Measurements from ENCODE around the gene GPC5. TPM values are rescaled to one million over a fixed set of nuclear protein-coding genes. Genes with fewer than 3 reads are reported as not detected.

The GPC5 gene
- polyA plus RNA-seq, 4 donors, result 0.18 to 0.86 TPM; not detected in 2

DNA sequence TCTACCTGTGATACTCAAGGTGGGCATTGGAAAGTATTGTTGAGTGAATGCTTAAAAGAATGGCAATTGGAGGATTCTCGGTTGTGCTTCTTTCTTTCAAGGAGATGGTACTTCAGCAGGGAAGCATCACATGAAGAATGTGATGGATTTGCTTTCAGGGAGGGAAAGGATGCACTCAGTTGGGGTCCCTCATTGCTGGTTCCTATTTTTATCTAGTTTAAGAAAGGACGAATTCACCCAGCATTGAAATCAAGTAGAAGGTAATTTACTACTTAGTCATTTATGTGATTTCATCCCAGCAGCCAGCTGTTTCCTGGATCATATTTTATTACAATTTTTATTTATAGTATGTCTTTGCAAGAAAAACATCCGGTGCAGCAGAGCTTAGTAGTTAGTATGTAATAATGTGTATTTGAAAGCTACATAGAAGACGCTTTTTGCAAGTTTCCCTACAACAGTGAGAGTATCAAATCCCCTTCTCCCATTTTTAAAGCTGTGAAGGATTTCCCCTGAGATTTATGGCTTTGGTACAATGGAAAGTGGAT, 417.9 kb downstream of the GPC5 start:
- peaks cover 0 to 3% (median 0%) of the 10 kb centered on the region in 3 donors for H3K27me3 ChIP-seq (ENCODE audit: control insufficient read depth in 3 of 3, insufficient read depth in 3 of 3, low read length in 3 of 3)
- H3K9me3 ChIP-seq (ENCODE audit: control insufficient read depth in 2 of 2, insufficient read depth in 1 of 2, low read depth in 1 of 2, low read length in 1 of 2), result no peaks in the 10 kb centered on the region
- no peak overlapping the region for H3K4me3 ChIP-seq (ENCODE audit: low read depth in 1 of 3, low read length in 3 of 3)
- no peak for DNase-seq
- no peaks in the 10 kb centered on the region for H3K36me3 ChIP-seq (ENCODE audit: control insufficient read depth in 3 of 3, insufficient read depth in 2 of 3, low read depth in 1 of 3, low read length in 3 of 3)
- H3K4me1 ChIP-seq (ENCODE audit: control insufficient read depth in 3 of 3, insufficient read depth in 2 of 3, low read depth in 1 of 3, low read length in 2 of 3), result no peaks in the 10 kb centered on the region
- no peak overlapping the region for H3K27ac ChIP-seq (ENCODE audit: low read depth in 1 of 3, low read length in 2 of 3)
- FAIRE-seq, result no peak
- WGBS, 3 donors, result 35 to 59% (median 46%) methylated on average over 4 of the region's 4 CpGs

DNA sequence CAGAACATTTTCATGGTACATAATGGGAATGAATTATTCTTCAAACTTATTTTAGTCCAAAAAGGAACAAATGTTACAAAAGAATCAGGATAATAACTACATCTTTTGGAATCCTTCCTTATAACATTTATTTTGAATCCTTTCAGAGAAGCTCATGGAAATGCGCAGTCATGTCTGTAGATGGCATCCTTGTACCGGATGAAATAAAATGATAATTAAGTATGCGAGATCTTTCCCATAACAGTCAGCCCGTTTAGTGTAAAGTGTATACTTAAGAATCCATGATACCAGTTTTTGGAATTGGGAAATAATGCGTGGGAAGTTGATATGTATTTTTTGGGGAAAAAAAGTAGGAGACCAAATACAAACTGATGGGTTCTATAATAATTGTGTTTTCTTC, 418.8 kb downstream of the GPC5 start:
- DNase-seq, result no peak

DNA sequence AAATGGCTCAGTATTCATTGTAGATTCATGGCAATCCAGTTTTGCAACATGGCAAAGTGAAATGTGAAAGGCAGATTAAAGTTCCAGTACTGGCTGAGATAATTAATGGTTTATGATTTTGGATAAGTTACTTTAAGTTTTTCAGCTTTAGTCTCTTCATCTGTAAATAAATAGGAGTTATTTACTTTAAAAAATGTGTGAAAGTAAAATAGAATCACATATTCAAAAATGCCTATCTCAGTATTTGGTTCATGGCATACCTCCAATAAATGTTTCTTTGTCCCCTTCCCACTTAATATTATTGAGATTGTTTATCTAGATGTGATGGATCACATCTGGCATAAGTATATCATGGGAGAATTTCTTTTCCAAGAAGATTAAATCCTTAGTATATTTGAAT, 426.0 kb downstream of the GPC5 start:
- Histone ChIP-seq H3K36me3 (ENCODE audit: control insufficient read depth in 3 of 3, insufficient read depth in 2 of 3, low read depth in 1 of 3, low read length in 3 of 3) (no peaks in the 10 kb centered on the region), H3K27me3 (ENCODE audit: control insufficient read depth in 3 of 3, insufficient read depth in 3 of 3, low read length in 3 of 3) (no peaks in the 10 kb centered on the region), H3K4me3 (ENCODE audit: low read depth in 1 of 3, low read length in 3 of 3) (no peak overlapping the region), H3K27ac (ENCODE audit: low read depth in 1 of 3, low read length in 2 of 3) (no peak overlapping the region), H3K9me3 (ENCODE audit: control insufficient read depth in 2 of 2, insufficient read depth in 1 of 2, low read depth in 1 of 2, low read length in 1 of 2) (no peaks in the 10 kb centered on the region), H3K4me1 (ENCODE audit: control insufficient read depth in 3 of 3, insufficient read depth in 2 of 3, low read depth in 1 of 3, low read length in 2 of 3) (no peaks in the 10 kb centered on the region)
- DNase-seq (no peak), FAIRE-seq (no peak)

More for the DNA sequence above, 418.8 kb downstream of the GPC5 start:
- WGBS, 3 donors, result 35 to 49% (median 43%) methylated on average over 5 of the region's 5 CpGs
- no peak overlapping the region for H3K4me3 ChIP-seq (ENCODE audit: low read depth in 1 of 3, low read length in 3 of 3)
- no peaks in the 10 kb centered on the region for H3K4me1 ChIP-seq (ENCODE audit: control insufficient read depth in 3 of 3, insufficient read depth in 2 of 3, low read depth in 1 of 3, low read length in 2 of 3)
- FAIRE-seq, result no peak
- peaks cover 0 to 3% (median 0%) of the 10 kb centered on the region in 3 donors for H3K27me3 ChIP-seq (ENCODE audit: control insufficient read depth in 3 of 3, insufficient read depth in 3 of 3, low read length in 3 of 3)
- H3K36me3 ChIP-seq (ENCODE audit: control insufficient read depth in 3 of 3, insufficient read depth in 2 of 3, low read depth in 1 of 3, low read length in 3 of 3), result no peaks in the 10 kb centered on the region
- H3K27ac ChIP-seq (ENCODE audit: low read depth in 1 of 3, low read length in 2 of 3), result no peak overlapping the region
- no peaks in the 10 kb centered on the region for H3K9me3 ChIP-seq (ENCODE audit: control insufficient read depth in 2 of 2, insufficient read depth in 1 of 2, low read depth in 1 of 2, low read length in 1 of 2)

DNA sequence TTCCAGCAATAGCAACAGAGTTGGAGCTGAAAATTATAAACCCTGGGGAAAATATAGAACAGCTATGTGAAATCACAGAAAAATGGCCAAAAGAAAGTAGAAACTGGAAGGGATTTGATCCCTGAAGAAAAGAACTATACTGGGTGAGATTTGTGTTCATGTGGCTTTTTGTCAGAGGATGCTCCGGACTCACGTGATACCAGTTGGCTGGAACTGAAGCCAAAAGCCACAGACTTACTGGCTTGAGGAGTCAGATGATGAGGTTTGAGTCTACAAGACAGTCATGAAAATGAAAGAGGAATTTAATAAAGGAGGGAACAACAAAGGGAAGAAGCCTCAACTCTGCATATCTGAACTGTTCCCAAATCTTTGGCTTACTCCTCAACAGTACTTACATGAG, 427.1 kb downstream of the GPC5 start:
- Histone ChIP-seq H3K4me3 (ENCODE audit: low read depth in 1 of 3, low read length in 3 of 3) (no peak overlapping the region), H3K27ac (ENCODE audit: low read depth in 1 of 3, low read length in 2 of 3) (no peak overlapping the region)
- WGBS, 3 donors, result 70 to 95% (median 82%) methylated on average over 2 of the region's 2 CpGs

DNA sequence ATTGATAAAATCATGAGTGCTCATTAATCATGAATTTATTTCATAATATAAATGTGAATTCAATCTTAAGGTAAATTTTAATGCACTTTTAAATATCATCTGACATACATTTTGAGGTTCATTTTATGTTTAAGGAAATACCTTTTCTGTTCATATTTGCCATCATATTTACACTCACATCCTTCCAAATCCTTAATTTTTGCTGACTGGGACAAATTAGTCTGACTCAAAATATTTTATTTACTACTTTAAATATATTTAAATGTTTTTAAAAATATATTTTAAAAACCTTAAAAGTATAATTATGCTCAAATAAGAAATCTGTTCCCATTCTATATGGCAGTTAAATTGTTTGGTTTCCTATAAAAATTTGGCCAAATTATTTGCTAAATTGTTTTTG, 438.1 kb downstream of the GPC5 start:
- Histone ChIP-seq H3K4me1 (ENCODE audit: control insufficient read depth in 3 of 3, insufficient read depth in 2 of 3, low read depth in 1 of 3, low read length in 2 of 3) (no peaks in the 10 kb centered on the region), H3K9me3 (ENCODE audit: control insufficient read depth in 2 of 2, insufficient read depth in 1 of 2, low read depth in 1 of 2, low read length in 1 of 2) (no peaks in the 10 kb centered on the region), H3K27me3 (ENCODE audit: control insufficient read depth in 3 of 3, insufficient read depth in 3 of 3, low read length in 3 of 3) (no peaks in the 10 kb centered on the region), H3K36me3 (ENCODE audit: control insufficient read depth in 3 of 3, insufficient read depth in 2 of 3, low read depth in 1 of 3, low read length in 3 of 3) (no peaks in the 10 kb centered on the region), H3K27ac (ENCODE audit: low read depth in 1 of 3, low read length in 2 of 3) (no peak overlapping the region), H3K4me3 (ENCODE audit: low read depth in 1 of 3, low read length in 3 of 3) (no peak overlapping the region)
- DNase-seq (no peak), FAIRE-seq (peak; percentile 44)

More for the DNA sequence above, 427.1 kb downstream of the GPC5 start:
- Histone ChIP-seq H3K9me3 (ENCODE audit: control insufficient read depth in 2 of 2, insufficient read depth in 1 of 2, low read depth in 1 of 2, low read length in 1 of 2) (peaks cover 0 to 5% of the 10 kb centered on the region in 2 donors), H3K27me3 (ENCODE audit: control insufficient read depth in 3 of 3, insufficient read depth in 3 of 3, low read length in 3 of 3) (no peaks in the 10 kb centered on the region), H3K36me3 (ENCODE audit: control insufficient read depth in 3 of 3, insufficient read depth in 2 of 3, low read depth in 1 of 3, low read length in 3 of 3) (no peaks in the 10 kb centered on the region), H3K4me1 (ENCODE audit: control insufficient read depth in 3 of 3, insufficient read depth in 2 of 3, low read depth in 1 of 3, low read length in 2 of 3) (no peaks in the 10 kb centered on the region)
- no peak for FAIRE-seq
- DNase-seq, result no peak

DNA sequence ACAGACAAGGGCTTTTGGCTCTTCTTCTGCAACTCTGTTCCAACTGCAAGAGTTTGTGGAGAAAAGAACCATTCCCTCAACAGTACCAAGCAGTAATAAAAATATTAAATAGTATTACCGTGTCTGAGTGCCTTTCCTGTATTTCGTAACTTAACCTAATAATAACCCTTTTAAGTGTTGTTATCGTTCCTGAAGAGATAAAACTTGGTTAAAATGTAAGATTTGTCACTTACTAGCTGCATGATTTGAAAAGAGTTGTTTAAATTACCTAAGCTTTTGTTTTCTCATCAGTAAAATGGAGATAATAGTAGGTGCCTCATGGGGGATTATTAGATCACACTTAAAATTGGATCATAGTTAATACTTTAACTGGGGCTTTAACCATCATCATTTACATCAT, 447.2 kb downstream of the GPC5 start:
- Histone ChIP-seq H3K27ac (ENCODE audit: low read depth in 1 of 3, low read length in 2 of 3) (no peak overlapping the region), H3K36me3 (ENCODE audit: control insufficient read depth in 3 of 3, insufficient read depth in 2 of 3, low read depth in 1 of 3, low read length in 3 of 3) (no peaks in the 10 kb centered on the region), H3K27me3 (ENCODE audit: control insufficient read depth in 3 of 3, insufficient read depth in 3 of 3, low read length in 3 of 3) (no peaks in the 10 kb centered on the region), H3K4me3 (ENCODE audit: low read depth in 1 of 3, low read length in 3 of 3) (no peak overlapping the region), H3K4me1 (ENCODE audit: control insufficient read depth in 3 of 3, insufficient read depth in 2 of 3, low read depth in 1 of 3, low read length in 2 of 3) (no peaks in the 10 kb centered on the region), H3K9me3 (ENCODE audit: control insufficient read depth in 2 of 2, insufficient read depth in 1 of 2, low read depth in 1 of 2, low read length in 1 of 2) (no peaks in the 10 kb centered on the region)
- DNase-seq (no peak), FAIRE-seq (no peak)
- WGBS, 3 donors, result 11 to 44% (median 18%) methylated on average over 3 of the region's 3 CpGs

DNA sequence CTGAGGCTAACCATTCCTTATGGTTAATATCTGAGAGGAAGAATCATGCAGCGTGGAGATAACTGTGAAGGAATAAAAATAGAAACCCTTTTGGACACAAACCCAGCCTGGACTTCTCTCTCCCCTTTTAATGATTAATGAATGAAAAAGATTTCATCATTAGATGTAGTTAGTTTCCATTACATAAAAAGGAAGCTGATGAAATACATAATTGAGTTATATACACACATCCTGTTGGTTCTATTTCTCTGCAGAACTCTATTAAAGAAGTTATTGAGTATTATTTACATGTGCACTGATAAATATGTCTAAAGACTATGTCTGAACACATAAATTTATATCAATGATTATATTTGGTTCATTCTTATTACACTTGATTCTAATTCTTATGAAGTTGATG, 465.3 kb downstream of the GPC5 start:
- H3K4me3 ChIP-seq (ENCODE audit: low read depth in 1 of 3, low read length in 3 of 3), result no peak overlapping the region
- WGBS, 3 donors, result 23 to 48% (median 40%) methylated on average over 1 of the region's 1 CpG
- no peaks in the 10 kb centered on the region for H3K27me3 ChIP-seq (ENCODE audit: control insufficient read depth in 3 of 3, insufficient read depth in 3 of 3, low read length in 3 of 3)
- DNase-seq (no peak), FAIRE-seq (no peak)
- H3K27ac ChIP-seq (ENCODE audit: low read depth in 1 of 3, low read length in 2 of 3), result no peak overlapping the region
- no peaks in the 10 kb centered on the region for H3K9me3 ChIP-seq (ENCODE audit: control insufficient read depth in 2 of 2, insufficient read depth in 1 of 2, low read depth in 1 of 2, low read length in 1 of 2)
- no peaks in the 10 kb centered on the region for H3K4me1 ChIP-seq (ENCODE audit: control insufficient read depth in 3 of 3, insufficient read depth in 2 of 3, low read depth in 1 of 3, low read length in 2 of 3)
- no peaks in the 10 kb centered on the region for H3K36me3 ChIP-seq (ENCODE audit: control insufficient read depth in 3 of 3, insufficient read depth in 2 of 3, low read depth in 1 of 3, low read length in 3 of 3)

DNA sequence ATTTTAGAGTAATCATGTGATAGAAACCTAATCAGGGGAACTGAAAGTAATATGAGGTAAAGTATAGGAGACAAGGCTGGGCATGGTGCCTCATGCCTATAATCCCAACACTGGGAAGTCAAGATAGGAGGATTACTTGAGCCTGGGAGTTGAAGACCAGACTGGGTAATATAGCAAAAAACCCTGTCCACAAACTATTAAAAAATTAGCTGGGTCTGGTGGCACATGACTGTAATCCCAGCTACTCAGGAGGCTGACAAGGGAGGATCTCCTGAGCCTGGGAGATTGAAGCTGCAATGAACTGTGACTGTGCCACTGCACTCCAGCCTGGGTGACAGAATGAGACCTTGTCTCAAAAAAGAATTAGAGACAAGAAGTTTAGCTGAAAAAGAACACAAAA, 469.9 kb downstream of the GPC5 start:
- no peak for DNase-seq
- Histone ChIP-seq H3K4me3 (ENCODE audit: low read depth in 1 of 3, low read length in 3 of 3) (no peak overlapping the region), H3K36me3 (ENCODE audit: control insufficient read depth in 3 of 3, insufficient read depth in 2 of 3, low read depth in 1 of 3, low read length in 3 of 3) (no peaks in the 10 kb centered on the region), H3K4me1 (ENCODE audit: control insufficient read depth in 3 of 3, insufficient read depth in 2 of 3, low read depth in 1 of 3, low read length in 2 of 3) (no peaks in the 10 kb centered on the region), H3K27me3 (ENCODE audit: control insufficient read depth in 3 of 3, insufficient read depth in 3 of 3, low read length in 3 of 3) (no peaks in the 10 kb centered on the region), H3K27ac (ENCODE audit: low read depth in 1 of 3, low read length in 2 of 3) (no peak overlapping the region), H3K9me3 (ENCODE audit: control insufficient read depth in 2 of 2, insufficient read depth in 1 of 2, low read depth in 1 of 2, low read length in 1 of 2) (no peaks in the 10 kb centered on the region)
- no peak for FAIRE-seq

DNA sequence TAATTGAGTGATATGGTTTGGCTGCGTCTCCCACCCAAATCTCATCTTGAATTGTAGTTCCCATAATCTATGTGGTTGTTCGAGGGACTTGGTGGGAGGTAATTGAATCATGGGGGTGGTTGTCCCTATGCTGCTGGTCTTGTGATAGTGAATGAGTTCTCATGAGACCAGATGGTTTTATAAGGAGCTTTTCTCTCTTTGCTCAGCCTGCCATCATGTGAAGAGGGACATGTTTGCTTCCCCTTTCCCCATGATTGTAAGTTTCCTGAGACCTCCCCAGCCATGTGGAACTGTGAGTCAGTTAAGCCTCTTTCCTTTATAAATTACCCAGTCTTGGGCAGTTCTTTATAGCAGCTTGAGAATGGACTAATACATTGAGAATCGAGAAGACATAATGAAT, 480.1 kb downstream of the GPC5 start:
- Histone ChIP-seq H3K36me3 (ENCODE audit: control insufficient read depth in 3 of 3, insufficient read depth in 2 of 3, low read depth in 1 of 3, low read length in 3 of 3) (no peaks in the 10 kb centered on the region), H3K9me3 (ENCODE audit: control insufficient read depth in 2 of 2, insufficient read depth in 1 of 2, low read depth in 1 of 2, low read length in 1 of 2) (no peaks in the 10 kb centered on the region), H3K27ac (ENCODE audit: low read depth in 1 of 3, low read length in 2 of 3) (no peak overlapping the region), H3K27me3 (ENCODE audit: control insufficient read depth in 3 of 3, insufficient read depth in 3 of 3, low read length in 3 of 3) (no peaks in the 10 kb centered on the region), H3K4me3 (ENCODE audit: low read depth in 1 of 3, low read length in 3 of 3) (no peak overlapping the region), H3K4me1 (ENCODE audit: control insufficient read depth in 3 of 3, insufficient read depth in 2 of 3, low read depth in 1 of 3, low read length in 2 of 3) (no peaks in the 10 kb centered on the region)
- FAIRE-seq (no peak), DNase-seq (no peak)
- 64 to 86% (median 72%) methylated on average over 3 of the region's 3 CpGs for WGBS, 3 donors

All from small intestine (tissue), 7 donors.